GM12874 (cell line): ENCODE data around the gene FAM219A.

Source experiments
- TF ChIP-seq, protein P1 (sequence below): IDR thresholded peaks from 2 replicates; pipeline ENCODE4 v1.5.1; 2011; ENCODE audit warnings: low read depth, mild to moderate bottlenecking, control low read depth, low read length, moderate library complexity; ENCODE audit not compliant: insufficient read depth

The FAM219A gene

DNA sequence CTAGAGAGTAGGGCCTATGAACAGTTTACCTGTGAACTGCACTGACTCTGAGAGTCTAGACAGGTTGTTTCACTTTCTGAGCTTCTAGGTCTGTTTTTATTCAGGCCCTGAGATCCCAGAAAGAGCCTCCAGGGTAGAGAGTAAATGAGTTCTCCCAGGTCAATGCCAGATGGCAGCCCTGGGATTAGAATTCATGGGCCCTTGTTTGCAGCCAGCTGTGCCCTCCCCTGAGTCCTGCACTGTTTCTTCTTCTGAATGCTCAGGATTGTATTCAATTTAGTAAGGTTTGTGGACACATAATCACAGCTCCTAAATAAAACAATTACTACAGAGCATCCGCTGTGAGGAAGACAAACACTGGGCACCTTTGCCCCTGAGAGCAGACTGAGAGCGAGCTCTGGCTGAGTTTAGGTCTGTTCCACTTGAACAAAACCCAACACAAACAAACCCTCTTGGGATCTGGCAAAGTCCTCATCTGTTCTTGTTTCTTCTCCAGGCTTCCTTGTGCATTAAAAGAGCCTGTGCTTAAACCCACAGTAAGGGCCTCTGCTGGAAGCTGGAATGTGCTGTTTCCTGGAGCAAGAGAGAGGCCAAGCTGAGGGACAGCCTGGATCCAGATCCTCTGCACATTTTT, 29.9 kb downstream of the FAM219A start:
- TF ChIP-seq, protein P1, sequence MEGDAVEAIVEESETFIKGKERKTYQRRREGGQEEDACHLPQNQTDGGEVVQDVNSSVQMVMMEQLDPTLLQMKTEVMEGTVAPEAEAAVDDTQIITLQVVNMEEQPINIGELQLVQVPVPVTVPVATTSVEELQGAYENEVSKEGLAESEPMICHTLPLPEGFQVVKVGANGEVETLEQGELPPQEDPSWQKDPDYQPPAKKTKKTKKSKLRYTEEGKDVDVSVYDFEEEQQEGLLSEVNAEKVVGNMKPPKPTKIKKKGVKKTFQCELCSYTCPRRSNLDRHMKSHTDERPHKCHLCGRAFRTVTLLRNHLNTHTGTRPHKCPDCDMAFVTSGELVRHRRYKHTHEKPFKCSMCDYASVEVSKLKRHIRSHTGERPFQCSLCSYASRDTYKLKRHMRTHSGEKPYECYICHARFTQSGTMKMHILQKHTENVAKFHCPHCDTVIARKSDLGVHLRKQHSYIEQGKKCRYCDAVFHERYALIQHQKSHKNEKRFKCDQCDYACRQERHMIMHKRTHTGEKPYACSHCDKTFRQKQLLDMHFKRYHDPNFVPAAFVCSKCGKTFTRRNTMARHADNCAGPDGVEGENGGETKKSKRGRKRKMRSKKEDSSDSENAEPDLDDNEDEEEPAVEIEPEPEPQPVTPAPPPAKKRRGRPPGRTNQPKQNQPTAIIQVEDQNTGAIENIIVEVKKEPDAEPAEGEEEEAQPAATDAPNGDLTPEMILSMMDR: no peak

DNA sequence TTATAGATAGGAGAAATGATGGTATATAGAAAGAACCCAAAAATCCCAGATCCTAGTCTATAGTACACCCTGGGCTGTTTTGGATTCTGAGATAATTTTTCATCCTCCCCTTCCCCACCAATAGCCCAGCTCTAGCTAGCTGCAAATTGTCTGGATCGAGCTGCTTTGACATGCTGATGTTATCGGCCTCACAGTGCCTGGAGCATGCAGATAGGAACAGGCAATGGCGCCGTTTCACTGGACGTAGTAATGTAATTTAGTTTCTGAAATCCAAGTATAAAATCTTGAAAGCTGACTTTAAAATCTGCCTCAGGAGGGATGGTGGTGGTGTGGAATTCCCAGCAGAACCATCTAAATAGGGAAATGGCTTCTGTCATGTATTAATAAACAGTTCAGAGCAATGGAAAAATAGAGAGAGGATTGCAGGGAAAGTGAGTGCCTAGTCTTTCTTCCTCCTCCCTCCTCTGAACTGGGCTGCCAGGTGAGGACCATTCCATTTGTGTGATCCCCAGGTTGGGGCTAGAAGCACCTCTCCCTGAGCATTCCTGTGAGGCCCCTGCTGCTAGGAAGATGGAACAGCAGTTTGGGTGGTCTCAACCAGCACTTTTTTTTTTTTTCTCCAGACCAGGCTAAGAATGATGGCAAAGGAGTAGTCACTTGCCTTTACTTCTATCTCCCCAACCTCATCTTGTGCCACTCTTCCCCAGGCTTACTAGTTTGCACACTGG, 31.9 kb downstream of the FAM219A start:
- TF ChIP-seq, protein P1: no peak

GRCh38 chr9:34419716-34420504, 38.5 kb downstream of the FAM219A start:
- TF ChIP-seq, protein P1: no peak

GRCh38 chr9:34417734-34418133, 40.6 kb downstream of the FAM219A start:
- TF ChIP-seq, protein P1: no peak

- TF ChIP-seq, protein P1: no peak
These were observed 45.0 kb downstream of the FAM219A start for GRCh38 chr9:34413231-34413852.

GRCh38 chr9:34412336-34412735, 46.0 kb downstream of the FAM219A start:
- TF ChIP-seq, protein P1: no peak

DNA sequence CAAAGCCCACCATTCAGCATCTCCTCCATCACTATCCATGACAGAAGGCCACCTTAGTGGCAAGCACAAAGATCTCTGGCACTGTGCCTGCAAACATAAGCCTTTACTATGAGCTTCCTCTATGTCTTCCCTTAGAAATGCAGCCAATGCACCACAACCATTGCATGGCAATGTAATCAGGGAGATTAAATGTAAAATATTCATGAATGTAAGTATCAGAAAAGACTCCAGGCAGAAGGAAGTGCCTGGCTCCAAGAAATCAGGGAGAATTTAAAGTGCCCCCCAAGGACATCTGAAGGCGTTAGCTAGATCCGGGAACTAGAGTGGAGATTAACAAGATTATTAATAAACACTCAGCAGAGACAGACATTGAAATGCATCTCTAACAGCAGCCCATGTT, 49.2 kb downstream of the FAM219A start:
- TF ChIP-seq, protein P1: no peak
